Stimulated activated CD4-positive, alpha-beta T cell treated with anti-CD3 and anti-CD28 coated beads, Interleukin-2, amount 100 ng/mL, for 4 hours (primary cell): ENCODE data around the gene GOLT1A.

Source experiments
- DNase-seq: peaks from one replicate; pipeline ENCODE4 v3.0.0-alpha.2; 2020; ENCODE audit warnings: low read depth

GOLT1A gene

GRCh38 chr1:204217648-204218000 lies 3.8 kb upstream of the GOLT1A start:
- no peak for DNase-seq

- no peak for DNase-seq
Measured at GRCh38 chr1:204216880-204217647, 3.3 kb upstream of the GOLT1A start.

- DNase-seq: no peak
Measured at GRCh38 chr1:204216236-204216635, 2.4 kb upstream of the GOLT1A start.

- DNase-seq: no peak
Measured at GRCh38 chr1:204212715-204213114, 1.1 kb downstream of the GOLT1A start.

GRCh38 chr1:204211046-204211445 lies 2.7 kb downstream of the GOLT1A start:
- DNase-seq: no peak

- DNase-seq: peak; percentile 57
Measured at GRCh38 chr1:204207136-204207616, 6.6 kb downstream of the GOLT1A start.

- no peak for DNase-seq
Measured at GRCh38 chr1:204206121-204206520, 7.7 kb downstream of the GOLT1A start.

GRCh38 chr1:204205486-204205885 lies 8.3 kb downstream of the GOLT1A start:
- no peak for DNase-seq

GRCh38 chr1:204204944-204205343 lies 8.8 kb downstream of the GOLT1A start:
- no peak for DNase-seq

- no peak for DNase-seq
Measured at GRCh38 chr1:204203206-204203767, 10.5 kb downstream of the GOLT1A start.

GRCh38 chr1:204202481-204202880 lies 11.3 kb downstream of the GOLT1A start:
- DNase-seq: no peak

GRCh38 chr1:204201348-204202040 lies 12.3 kb downstream of the GOLT1A start:
- no peak for DNase-seq

GRCh38 chr1:204199579-204199978 lies 14.2 kb downstream of the GOLT1A start:
- no peak for DNase-seq

GRCh38 chr1:204198348-204199340 lies 15.1 kb downstream of the GOLT1A start:
- DNase-seq: no peak

- no peak for DNase-seq
Measured at GRCh38 chr1:204197068-204197467, 16.7 kb downstream of the GOLT1A start.

- DNase-seq: no peak
Measured at GRCh38 chr1:204196068-204196795, 17.6 kb downstream of the GOLT1A start, which contains the start of gene KISS1. Gene KISS1 (minus strand): TSS chr1:204196491. CDS start chr1:204192876, 3,615 bp downstream.

- no peak for DNase-seq
Measured at GRCh38 chr1:204194771-204195170, 19.0 kb downstream of the GOLT1A start.

GRCh38 chr1:204194080-204194479 lies 19.7 kb downstream of the GOLT1A start:
- DNase-seq: no peak

- DNase-seq: no peak
Measured at GRCh38 chr1:204192589-204193352, 21.0 kb downstream of the GOLT1A start.

- DNase-seq: no peak
Measured at GRCh38 chr1:204192046-204192445, 21.7 kb downstream of the GOLT1A start.
